IPS-NIHi7 (cell line): ENCODE results near the gene CYB5A.

Experiments used
- DNase-seq: peaks from one replicate; pipeline ENCODE4 v3.0.0; 2012; ENCODE audit warnings: mixed read lengths; ENCODE audit errors: extremely low spot score

CYB5A gene

DNA sequence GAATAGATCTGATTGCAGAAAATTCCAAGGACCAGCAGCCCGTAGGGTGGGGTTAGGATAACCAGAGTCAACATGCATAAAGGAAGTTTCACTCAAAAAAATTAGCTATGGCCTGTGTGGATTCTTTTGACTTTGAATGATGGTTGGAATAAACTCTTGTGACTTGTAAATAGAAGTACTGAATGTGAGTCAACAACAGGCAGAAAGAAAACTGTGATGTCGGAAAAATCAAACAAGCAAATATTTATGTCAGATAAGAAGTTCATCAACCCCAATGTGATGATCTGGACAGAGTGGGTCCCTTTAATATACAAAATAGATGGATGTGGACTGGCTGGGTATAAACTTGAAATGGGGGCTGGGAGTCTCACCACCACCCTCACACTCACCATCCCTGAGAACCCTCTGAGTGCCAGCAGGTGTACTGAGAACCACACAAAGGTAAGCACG lies 75.1 kb downstream of the CYB5A start:
- DNase-seq = no peak

DNA sequence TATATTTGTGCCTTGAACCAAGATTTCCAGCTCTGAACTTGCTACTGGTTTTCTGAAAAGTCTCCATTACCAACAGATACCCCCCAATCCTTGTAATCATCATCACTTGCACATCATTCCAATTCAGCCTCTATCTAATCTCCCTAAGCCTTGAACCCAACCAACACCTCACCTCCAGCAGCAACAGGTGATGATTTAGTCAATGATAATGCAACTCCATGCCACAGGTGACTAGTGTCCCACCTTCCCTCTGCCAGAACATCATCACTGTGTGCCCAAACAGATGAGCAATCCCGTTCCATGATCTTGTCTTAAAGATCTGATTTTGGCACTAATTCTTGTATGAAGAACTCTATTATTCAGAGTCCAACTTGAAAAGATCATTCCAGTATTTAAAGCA lies 75.9 kb downstream of the CYB5A start:
- DNase-seq = no peak

DNA sequence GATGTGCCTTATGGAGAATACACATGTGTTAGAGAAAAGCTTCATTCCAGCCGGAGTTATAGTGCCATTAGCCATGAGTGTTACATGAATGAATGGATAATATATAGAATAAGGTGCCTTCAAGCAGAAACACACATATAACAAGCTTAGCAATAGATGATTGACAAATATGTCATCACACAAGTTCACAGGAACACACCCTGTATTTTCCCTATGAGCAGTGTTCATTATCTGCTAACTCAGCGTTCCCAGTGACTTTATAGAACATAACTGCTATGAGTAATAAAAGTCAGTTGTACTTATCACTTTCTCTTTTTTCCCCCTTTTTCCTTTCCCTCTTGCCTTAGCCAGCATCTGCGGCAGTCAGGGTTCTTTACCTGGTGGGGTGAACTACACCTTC lies 78.3 kb downstream of the CYB5A start:
- DNase-seq = no peak

DNA sequence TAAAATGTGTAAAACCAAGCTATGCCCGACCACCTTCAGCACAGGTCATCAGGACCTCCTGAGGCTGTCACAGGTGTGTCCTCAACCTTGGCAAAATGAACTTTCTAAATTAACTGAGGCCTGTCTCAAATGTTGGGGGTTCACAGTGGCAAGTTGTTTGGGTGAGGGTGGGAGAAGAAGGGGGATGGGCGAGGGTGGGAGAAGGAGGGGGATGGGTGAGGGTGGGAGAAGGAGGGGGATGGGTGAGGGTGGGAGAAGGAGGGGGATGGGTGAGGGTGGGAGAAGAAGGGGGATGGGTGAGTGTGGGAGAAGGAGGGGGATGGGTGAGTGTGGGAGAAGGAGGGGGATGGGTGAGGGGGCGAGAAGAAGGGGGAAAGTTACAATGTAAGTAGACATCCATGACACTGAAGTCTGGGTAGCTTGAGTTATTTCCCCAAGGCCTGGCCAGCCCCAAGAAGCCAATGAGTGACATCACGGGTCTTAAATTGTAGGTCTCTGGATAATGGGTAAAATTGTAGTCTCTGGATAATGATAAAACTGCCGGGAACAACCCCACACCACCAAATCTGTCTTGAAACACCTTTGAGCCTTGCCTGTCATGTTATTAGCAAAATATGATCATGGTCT lies 87.1 kb downstream of the CYB5A start:
- no peak for DNase-seq

DNA sequence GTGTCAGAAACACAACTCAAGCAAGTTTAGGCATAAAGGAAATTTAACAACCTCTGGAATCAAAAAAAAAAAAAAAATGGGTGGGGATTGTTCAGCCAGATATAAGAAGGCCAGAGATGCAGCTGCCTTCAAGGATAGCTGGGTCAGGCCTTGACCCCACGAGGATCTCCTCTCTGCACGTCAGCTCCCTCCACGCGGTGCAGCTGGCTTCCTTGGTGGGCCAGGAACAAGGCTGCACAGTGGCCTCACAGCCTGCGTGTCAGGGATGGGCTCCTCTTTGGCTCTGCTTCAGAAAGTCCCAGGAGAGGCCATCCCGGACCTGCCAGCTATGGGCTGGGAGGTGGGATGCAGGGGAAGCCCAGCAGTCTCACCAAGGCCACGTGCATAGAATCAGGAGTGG lies 88.0 kb downstream of the CYB5A start:
- no peak for DNase-seq
